ENCODE results near the gene RUNX1. TPM values are rescaled to one million over a fixed set of nuclear protein-coding genes. Genes with fewer than 3 reads are reported as not detected.

The RUNX1 gene
- total RNA-seq, 1 experiment from 2014 or later: 55.2 TPM

- H3K79me2 ChIP-seq (ENCODE audit: low read length): peaks cover 68% of the 10 kb centered on the region
- no peaks in the 10 kb centered on the region for H3K9me2 ChIP-seq (replicated peaks; ENCODE audit: low read length)
- peak overlapping the region; percentile 8; the same call in 1 of the 2 replicates for H3K4me3 ChIP-seq (ENCODE audit: low read length)
- BruUV-seq (replicated peaks): no TSS peak
- CTCF ChIA-PET: no interaction called here
- DNase-seq (no peak), ATAC-seq (no peak)
- POLR2A ChIA-PET (ENCODE audit: unreplicated experiment): interaction anchor here (0.7 kb wide), 1 partner anchor 44 kb away, joined by 3 read pairs; no protein-coding TSS in a partner anchor
- peak overlapping the region; percentile 88 for H3K27ac ChIP-seq (ENCODE audit: low read length)
- H3K4me2 ChIP-seq (ENCODE audit: low read length): peak overlapping the region; percentile 64
- H3F3A ChIP-seq (ENCODE audit: low read length, unreplicated experiment): peaks cover 20% of the 10 kb centered on the region
- intact Hi-C loops (cut with micrococcal nuclease): no loop called here
- H3K27me3 ChIP-seq (ENCODE audit: low read length): no peaks in the 10 kb centered on the region
- no peak overlapping the region for H2AFZ ChIP-seq (ENCODE audit: low read length)
- H3K9ac ChIP-seq (ENCODE audit: low read length): peak overlapping the region; percentile 43
- H3K36me3 ChIP-seq (ENCODE audit: low read depth, low read length): peaks cover 65% of the 10 kb centered on the region
- no peaks in the 10 kb centered on the region for H4K20me1 ChIP-seq (ENCODE audit: low read length)
- TF ChIP-seq EZH2 (IDR thresholded peaks at IDR 0.05; ENCODE audit: low read length, unreplicated experiment): no peak
- TF ChIP-seq EZH2phosphoT487 (IDR thresholded peaks at IDR 0.05; ENCODE audit: borderline replicate concordance, low read length): no peak
- no peak for TF ChIP-seq CTCF (conservative IDR thresholded peaks at IDR 0.05; ENCODE audit: low read depth, low read length)
- peaks cover 35% of the 10 kb centered on the region for H3K4me1 ChIP-seq (ENCODE audit: insufficient read depth, low read length)
- no peaks in the 10 kb centered on the region for H3K9me3 ChIP-seq (ENCODE audit: low read length)
These were observed 213.6 kb downstream of the RUNX1 start for GRCh38 chr21:34835526-34835925.

DNA sequence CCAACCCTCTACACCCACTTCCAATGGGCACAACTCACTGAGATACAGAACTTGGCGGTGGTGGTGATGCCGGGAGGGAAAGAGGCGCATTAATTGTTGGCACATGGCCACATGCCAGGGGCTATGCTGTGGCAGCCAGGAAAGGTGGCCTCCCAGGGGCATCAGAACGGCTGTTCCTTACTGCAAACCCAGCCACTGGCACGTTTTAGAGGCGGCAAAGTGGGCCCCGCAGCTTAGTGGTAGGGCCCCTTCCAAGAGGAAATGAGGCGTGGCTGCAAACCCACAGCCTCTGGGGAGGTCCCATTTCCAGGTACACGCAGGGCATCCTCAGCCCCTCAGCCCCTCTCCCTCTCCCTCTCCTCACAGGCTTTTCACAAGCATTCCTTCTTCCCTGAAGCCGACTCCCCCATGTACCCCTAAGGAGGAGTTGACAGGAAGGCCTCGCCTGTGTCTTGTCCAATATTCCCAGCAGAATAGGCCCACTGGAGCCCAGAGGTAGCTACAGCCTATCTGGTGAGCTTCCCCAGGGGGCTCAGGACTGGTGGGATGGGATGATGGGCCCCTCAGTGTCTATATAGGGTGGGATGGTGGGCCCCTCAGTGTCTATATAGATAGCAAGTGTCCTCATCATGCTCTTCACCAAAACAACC is 214.1 kb downstream of the RUNX1 start:
- CTCF ChIA-PET: no interaction called here
- peak overlapping the region; percentile 43 for H3K9ac ChIP-seq (ENCODE audit: low read length)
- POLR2A ChIA-PET (ENCODE audit: unreplicated experiment): interaction anchor here (0.7 kb wide), 1 partner anchor 43 kb away, joined by 3 read pairs; no protein-coding TSS in a partner anchor
- H3K27ac ChIP-seq (ENCODE audit: low read length): peak overlapping the region; percentile 88
- intact Hi-C loops (cut with micrococcal nuclease): no loop called here
- no peaks in the 10 kb centered on the region for H4K20me1 ChIP-seq (ENCODE audit: low read length)
- H3K9me3 ChIP-seq (ENCODE audit: low read length): no peaks in the 10 kb centered on the region
- H3K79me2 ChIP-seq (ENCODE audit: low read length): peaks cover 65% of the 10 kb centered on the region
- no peaks in the 10 kb centered on the region for H3K9me2 ChIP-seq (replicated peaks; ENCODE audit: low read length)
- no peak overlapping the region for H3K4me3 ChIP-seq (ENCODE audit: low read length)
- no peak for TF ChIP-seq EZH2phosphoT487 (IDR thresholded peaks at IDR 0.05; ENCODE audit: borderline replicate concordance, low read length)
- no peak for TF ChIP-seq CTCF (conservative IDR thresholded peaks at IDR 0.05; ENCODE audit: low read depth, low read length)
- TF ChIP-seq EZH2 (IDR thresholded peaks at IDR 0.05; ENCODE audit: low read length, unreplicated experiment): no peak
- no peak overlapping the region for H2AFZ ChIP-seq (ENCODE audit: low read length)
- H3K4me2 ChIP-seq (ENCODE audit: low read length): peak overlapping the region; percentile 64
- H3K36me3 ChIP-seq (ENCODE audit: low read depth, low read length): peaks cover 66% of the 10 kb centered on the region
- no TSS peak for BruUV-seq (replicated peaks)
- H3K4me1 ChIP-seq (ENCODE audit: insufficient read depth, low read length): peaks cover 35% of the 10 kb centered on the region
- ATAC-seq (no peak), DNase-seq (no peak)
- peaks cover 20% of the 10 kb centered on the region for H3F3A ChIP-seq (ENCODE audit: low read length, unreplicated experiment)
- H3K27me3 ChIP-seq (ENCODE audit: low read length): no peaks in the 10 kb centered on the region

DNA sequence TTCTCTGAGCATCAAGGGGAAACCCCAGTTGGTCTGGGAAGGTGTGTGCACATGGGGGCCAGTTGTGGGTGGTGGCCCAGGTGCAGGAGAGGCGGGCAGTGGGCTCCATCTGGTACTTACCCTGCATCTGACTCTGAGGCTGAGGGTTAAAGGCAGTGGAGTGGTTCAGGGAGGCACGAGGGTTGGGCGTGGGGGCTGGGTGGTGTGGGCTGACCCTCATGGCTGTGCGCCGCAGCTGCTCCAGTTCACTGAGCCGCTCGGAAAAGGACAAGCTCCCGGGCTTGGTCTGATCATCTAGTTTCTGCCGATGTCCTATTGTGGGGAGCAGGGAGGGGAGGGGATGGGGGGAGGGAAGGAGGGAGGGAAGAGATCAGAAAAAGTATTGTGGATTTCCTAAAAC is 214.8 kb downstream of the RUNX1 start:
- Histone ChIP-seq H3K27me3 (ENCODE audit: low read length) (no peaks in the 10 kb centered on the region), H3K4me2 (ENCODE audit: low read length) (no peak overlapping the region), H3K9ac (ENCODE audit: low read length) (no peak overlapping the region), H2AFZ (ENCODE audit: low read length) (no peak overlapping the region), H3K36me3 (ENCODE audit: low read depth, low read length) (peaks cover 68% of the 10 kb centered on the region), H3K79me2 (ENCODE audit: low read length) (peaks cover 58% of the 10 kb centered on the region), H3K9me3 (ENCODE audit: low read length) (no peaks in the 10 kb centered on the region), H3K9me2 (replicated peaks; ENCODE audit: low read length) (no peaks in the 10 kb centered on the region), H3F3A (ENCODE audit: low read length, unreplicated experiment) (peaks cover 20% of the 10 kb centered on the region), H4K20me1 (ENCODE audit: low read length) (no peaks in the 10 kb centered on the region), H3K27ac (ENCODE audit: low read length) (no peak overlapping the region), H3K4me1 (ENCODE audit: insufficient read depth, low read length) (peaks cover 35% of the 10 kb centered on the region), H3K4me3 (ENCODE audit: low read length) (no peak overlapping the region)
- CTCF ChIA-PET: no interaction called here
- no TSS peak for BruUV-seq (replicated peaks)
- DNase-seq: no peak
- TF ChIP-seq EZH2phosphoT487 (IDR thresholded peaks at IDR 0.05; ENCODE audit: borderline replicate concordance, low read length) (no peak), EZH2 (IDR thresholded peaks at IDR 0.05; ENCODE audit: low read length, unreplicated experiment) (no peak), CTCF (conservative IDR thresholded peaks at IDR 0.05; ENCODE audit: low read depth, low read length) (no peak)
- intact Hi-C loops (cut with micrococcal nuclease): no loop called here
- ATAC-seq: no peak
- POLR2A ChIA-PET (ENCODE audit: unreplicated experiment): interaction anchor here (1.0 kb wide), 1 partner anchor 54 kb away, joined by 5 read pairs; no protein-coding TSS in a partner anchor
